ENCODE results near the gene TEX10.
"Not testable (repeated sequence)": the region's sequence is repeated elsewhere in the genome, so short reads cannot be mapped to it uniquely, and the experiment has no call there.

TEX10 gene

DNA sequence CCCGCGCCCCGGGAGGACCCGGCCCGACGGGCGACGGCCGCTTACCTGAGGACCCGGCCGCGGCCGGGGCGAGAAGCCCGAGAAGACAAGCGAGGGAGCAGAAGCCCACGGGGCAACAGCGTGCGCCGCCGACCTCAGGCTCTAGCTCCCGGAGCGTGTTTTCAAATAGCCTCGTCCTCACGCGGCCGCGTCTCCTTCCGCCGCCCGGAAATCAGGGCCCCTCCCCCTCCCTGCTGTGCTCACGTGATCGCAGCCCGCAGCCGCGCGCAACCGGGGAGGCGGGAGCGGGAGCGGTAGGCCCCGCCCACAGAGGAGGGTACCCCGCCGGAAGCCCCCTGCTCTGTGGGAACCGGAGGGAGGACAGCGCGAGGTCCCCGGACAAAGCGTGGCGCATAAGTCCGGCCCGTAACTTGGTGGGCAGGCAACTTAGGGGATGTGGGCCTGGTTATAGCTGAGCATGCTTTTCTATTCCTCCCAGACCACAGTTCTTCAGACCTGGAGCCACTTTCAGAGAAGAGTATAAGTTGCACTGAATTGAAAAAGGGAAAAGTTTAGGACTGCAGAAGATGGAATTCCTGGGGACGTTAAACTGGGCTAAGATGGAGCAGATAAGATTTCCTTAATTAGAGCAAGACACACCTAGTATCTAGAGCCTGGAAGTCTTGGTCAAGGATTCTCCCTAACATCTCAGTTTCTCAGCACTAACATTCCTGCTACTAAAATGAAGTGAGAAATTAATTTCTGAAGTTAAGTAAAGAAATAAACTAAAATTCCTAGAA, at the start of gene TEX10:
TEX10 (minus strand) TSS at position 216 of the 779 bp plus-strand sequence. CDS start 3,579 bp downstream, outside the sequence.
- DNase-seq: peak; percentile 80 to 90

DNA sequence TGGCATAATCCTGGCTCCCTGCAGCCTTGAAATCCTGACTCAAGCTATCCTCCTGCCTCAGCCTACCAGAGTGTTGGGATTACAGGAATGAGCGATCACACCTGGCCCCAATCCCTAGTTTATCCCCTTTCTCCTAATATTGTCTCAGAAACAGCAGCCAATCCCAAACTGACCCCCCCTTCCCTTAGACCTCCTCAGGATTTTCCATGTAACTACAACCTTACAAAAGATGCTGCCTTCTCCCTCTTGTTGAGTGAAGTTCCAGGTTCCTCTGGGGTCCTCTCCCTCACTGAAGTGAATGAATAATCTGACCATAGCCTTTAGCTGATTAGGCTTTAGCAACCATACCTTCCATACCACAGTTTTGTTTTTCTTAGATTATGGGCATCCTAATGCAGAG, 48.3 kb upstream of the TEX10 start:
- DNase-seq: no peak

DNA sequence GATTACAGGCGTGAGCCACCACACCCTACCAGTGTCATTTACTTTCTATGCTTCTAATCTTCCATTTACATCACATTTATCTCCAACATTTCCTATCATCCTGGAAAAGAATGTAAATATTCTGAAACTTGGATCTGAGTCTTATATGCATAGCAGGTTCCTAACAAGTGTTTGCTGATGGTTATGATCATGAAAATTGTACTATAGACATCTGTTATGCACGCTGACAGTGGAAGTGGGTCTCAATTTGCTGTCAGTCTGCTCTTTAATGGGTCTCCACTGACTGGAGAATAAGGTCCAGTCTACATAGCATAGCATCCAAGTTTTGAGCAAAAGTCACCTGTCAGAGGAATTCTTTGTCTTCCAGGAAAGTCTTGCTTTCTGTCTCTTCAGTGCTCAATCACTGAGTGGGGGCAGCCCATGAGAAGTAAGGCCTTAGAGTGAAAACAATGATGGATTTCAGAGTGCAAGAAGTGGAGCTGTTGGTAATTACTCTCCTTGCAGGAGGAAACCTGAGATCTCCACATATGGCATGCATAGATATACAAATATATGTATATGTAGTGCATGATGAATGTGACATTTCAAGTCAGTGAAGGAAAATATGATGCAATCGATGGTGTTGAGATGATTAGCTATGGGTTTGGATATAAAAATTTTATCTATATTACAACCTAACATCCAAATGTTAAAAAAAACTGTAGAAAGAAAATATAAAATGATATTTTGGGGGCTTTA, 45.0 kb upstream of the TEX10 start:
- no peak for DNase-seq

DNA sequence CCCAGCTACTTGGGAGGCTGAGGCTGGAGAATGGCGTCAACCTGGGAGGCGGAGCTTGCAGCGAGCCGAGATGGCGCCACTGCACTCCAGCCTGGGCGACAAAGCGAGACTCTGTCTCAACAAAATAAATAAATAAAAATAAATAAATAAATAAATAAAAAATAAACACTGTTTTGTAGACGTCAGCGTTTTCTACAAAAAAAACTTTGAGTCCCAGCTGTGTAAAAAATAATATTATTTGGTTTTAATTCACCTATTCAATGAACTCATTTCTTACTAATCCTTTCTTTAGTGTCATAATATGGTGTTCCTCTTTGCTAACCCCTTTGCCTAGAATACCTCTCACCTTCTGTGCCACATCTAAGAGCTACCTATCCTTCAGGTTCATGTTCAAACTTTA, 44.0 kb upstream of the TEX10 start:
- DNase-seq: no peak

DNA sequence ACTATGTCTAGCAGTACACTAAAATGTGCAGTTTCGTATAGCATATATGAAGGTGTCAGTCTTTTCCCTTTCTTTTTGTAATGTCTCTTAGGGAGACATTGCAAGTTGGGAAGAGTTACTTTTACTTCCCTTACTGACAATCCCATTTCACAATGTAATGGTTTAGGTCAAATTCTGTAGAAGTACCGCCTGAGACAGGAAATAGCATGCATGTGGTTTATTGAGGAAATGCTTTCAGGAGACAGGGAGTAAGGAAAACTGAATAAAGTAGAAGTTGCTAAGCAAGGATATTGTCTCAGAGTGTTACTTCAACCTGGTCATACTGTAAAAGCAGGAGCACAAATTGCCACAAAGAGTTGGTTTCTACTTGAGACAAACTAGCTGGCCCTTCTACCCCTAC, 42.1 kb upstream of the TEX10 start:
- no peak for DNase-seq

DNA sequence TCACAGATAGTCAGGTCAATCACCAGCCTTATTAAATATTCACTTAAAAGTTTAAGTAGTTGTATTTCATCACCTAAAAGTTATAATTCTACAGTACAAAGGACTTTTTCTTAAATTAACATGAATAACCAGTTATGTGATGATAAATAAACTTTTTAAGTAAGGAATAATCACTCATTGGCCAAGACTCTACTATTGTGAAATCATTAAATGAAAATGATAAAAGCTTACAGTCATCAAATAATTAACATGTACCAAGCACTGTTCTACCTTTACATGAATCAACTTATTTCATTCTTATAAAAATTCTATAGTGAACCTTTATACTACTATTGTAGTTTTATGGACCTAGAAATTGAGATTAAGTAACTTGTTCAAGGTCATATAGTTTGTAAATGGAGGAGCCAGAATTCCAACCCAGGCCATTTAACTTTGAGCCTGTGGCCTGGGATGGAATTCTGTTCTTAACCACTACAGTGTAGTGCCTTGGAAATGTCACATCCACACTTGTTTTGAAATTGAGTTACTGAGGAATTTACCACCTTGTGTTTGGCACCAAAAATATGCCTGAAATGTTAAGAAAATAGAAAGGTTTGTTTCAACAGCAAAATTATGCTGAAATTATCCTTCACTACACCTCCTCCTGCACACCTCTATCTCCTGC, 41.4 kb upstream of the TEX10 start:
- DNase-seq: no peak

DNA sequence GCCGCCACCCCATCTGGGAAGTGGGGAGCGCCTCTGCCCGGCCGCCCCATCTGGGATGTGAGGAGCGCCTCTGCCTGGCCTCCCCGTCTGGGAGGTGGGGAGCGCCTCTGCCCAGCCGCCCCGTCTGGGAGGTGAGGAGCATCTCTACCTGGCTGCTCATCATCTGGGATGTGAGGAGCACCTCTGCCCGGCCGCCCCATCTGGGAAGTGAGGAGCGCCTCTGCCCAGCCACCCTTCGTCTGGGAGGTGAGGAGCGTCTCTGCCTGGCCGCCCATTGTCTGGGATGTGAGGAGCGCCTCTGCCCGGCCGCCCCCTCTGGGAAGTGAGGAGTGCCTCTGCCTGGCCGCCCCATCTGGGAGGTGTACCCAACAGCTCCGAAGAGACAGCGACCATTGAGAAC, 40.2 kb upstream of the TEX10 start:
- DNase-seq: not testable (repeated sequence)

DNA sequence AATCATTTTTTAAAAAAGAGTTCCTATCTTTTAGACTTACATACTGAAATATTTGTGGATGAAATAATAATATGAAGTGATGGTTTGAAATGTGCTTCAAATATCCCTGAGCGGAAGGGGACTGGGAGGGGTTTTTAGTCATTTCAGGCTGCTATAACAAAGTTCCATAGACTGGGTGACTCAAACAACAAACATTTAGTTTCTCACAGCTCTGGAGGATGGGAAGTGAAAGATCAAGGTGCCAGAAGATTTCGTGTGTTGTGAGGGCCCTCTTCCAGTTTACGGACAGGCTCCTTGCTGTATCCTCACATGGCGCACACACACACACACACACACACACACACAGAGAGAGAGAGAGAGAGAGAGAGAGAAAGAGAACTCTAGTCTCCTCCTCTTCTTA, 27.1 kb upstream of the TEX10 start:
- no peak for DNase-seq

DNA sequence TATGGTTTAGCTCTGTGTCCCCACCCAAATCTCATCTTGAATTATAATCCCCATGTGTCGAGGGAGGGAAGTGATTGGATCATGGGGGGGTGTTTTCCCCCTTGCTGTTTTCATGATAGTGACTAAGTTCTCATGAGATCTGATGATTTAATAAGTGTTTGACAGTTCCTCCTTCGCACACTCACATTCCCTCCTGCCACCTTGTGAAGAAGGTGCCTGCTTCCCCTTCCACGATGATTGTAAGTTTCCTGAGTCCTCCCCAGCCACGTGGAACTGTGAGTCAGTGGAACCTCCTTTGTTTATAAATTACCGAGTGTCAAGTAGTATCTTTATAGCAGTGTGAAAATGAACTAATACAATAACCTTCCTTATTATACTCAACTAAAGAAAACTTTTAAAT, 24.3 kb upstream of the TEX10 start:
- DNase-seq: no peak

DNA sequence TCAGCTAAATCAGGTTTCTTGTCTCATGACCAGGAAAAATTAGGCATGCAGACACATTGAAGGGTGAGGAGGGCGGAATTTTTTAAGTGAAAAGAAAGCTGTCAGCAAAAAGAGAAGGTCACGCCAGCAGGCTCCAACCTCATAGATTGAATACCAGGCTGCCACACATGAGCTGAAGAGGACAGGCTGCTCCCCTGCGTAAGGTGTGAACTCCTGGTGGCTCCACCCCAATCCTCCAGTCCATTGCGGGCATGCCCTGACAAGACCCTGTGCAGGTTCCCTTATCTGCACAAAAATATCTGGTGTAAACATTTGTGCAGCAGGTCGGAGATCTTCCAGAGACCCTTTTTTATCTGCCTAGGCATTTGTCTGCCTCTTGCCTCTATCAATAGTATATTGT, 22.9 kb upstream of the TEX10 start:
- DNase-seq: no peak

DNA sequence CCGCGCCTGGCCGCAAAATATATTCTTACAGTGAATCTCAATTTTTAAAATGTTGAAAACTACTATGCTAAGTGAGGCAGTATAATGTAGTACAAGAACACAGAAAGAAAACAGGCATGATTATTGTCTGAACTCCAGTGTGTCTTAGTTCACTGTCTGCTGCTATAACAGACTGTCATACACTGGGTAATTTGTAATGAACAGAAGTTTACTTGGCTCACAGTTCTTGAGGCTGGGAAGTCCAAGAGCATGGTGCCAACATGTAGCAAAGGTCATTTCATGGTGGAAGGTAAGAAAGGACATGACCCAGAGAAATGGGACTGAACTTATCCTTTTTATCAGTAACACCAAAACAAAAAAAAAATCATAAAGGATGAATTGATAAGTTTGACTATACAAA, 19.9 kb upstream of the TEX10 start:
- DNase-seq: no peak

DNA sequence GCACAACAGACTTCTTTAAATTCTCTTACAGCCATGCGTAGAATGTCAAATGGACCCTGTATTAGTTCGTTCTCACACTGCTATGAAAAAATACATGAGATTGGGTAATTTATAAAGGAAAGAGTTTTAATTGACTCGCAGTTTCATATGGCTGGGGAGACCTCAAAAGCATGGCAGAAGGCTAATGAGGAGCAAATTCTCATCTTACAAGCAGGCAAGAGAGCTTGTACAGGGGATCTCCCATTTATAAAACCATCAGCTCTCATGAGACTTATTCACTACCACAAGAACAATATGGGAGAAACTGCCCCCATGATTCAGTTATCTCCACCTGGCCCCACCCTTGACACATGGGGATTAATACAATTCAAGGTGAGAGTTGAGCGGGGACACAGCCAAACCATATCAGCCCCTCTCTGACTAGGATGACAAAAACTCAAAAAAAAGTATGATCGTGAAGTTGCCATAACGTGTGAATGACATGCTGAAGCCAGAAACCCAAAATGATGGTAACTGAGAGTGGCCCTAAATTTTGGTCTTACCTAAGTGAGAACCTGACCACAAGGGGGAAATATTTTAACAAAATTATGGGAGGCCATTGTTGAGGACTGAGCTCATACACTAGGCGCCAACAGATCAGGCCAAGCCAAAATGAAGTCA, 17.5 kb upstream of the TEX10 start:
- no peak for DNase-seq

DNA sequence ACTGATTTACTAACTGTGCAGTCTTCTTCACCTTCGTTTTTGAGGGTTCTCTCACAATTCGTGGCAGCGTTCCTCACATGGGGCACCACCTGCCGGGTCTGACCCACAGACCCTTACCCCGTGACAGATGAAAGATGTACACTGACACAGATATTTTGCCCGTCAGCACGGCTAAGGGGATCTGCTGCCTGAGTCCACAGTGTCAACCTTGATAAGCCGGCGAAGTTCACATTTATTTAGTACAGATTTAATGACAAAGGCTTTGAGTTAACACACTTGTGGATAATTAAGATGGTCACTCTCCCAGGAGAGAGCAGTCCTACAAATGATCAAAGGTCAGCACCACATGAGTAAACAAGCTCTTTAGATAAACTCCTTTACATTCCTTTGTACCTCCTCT, 15.9 kb upstream of the TEX10 start:
- no peak for DNase-seq

DNA sequence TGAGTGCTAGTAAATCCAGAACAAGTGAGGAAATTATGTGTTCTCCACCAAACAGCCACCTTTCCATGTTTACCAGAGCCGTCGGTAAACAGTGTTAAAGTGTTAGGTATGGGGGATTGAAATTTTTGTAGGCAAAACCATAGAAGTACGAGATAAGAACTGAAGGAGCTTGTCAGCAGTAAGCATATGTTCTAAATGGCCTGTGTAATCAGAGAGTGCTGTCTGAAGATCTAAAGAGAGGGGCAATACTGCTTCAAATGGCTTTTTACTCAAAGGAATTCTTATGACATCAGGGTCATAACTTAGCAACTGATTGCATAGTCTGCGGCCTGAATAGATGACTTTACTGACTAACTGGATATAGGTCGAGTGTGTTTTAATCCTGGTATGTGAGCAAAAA, 13.4 kb upstream of the TEX10 start:
- no peak for DNase-seq

DNA sequence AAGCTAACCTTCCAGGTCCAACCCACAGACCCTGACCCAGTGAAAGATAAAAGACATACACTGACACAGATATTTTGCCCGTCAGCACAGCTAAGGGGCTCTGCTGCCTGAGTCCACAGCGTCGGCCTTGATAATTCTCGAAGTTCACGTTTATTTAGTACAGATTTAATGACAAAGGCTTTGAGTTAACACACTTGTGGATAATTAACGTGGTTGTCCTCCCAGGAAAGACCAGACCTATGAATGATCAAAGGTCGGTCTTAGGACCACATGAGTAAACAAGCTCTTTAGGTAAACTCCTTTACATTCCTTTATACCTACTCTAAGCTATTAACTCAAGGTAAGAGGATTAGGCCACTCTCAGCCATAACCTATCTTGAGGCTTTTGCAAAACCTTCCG, 11.3 kb upstream of the TEX10 start:
- no peak for DNase-seq

DNA sequence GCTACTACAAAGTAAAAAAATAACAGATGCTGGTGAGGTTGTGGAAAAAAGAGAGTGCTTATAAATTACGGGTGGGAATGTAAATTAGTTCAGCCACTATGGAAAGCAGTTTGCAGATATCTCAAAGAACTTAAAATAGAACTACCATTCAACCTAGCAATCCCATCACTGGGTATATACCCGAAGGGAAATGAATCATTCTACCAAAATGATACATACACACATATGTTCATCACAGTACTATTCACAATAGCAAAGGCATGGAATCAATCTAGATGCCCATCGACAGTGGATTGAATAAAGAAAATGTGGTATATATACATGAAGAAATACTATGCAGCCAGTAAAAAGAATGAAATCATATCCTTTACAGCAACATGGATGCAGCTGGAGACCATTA, 6.3 kb upstream of the TEX10 start:
- DNase-seq: no peak

DNA sequence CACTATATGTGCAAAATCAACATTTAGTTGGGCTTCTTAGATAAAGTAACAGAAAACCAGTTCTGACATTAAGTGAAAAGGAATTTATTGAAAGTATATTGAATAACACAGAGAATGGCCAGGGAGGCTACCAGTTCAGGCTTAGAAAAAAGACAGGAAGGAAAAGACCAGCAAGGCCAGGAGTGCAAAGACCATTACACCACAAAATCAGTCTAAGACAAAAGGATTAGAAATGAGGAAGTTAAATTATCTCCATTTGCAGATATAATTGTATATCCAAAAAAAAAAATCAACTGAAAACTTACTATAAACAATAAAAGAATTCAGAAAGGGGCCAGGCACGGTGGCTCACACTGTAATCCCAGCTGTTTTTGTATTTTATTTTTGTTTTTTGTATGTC, 4.8 kb upstream of the TEX10 start:
- DNase-seq: no peak

DNA sequence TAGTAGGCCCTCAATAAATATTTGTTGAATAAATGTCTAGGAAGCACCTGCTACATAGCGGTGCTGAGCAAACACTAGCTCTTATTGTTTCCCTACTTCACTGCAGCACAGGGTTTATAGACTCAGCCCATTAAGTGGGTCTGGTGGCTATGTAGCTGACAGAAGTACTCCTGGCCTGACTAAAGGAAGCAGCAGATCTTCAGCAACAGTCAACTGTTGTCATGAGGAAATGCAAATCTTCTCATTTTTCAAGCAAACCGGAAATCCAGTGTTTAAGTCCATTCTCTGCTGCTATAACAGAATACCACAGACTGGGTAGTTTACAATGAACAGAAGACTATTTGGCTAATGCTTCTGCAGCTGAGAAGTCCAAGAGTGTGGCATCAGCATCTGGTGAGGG, 2.8 kb upstream of the TEX10 start:
- DNase-seq: peak; percentile 76 to 81

DNA sequence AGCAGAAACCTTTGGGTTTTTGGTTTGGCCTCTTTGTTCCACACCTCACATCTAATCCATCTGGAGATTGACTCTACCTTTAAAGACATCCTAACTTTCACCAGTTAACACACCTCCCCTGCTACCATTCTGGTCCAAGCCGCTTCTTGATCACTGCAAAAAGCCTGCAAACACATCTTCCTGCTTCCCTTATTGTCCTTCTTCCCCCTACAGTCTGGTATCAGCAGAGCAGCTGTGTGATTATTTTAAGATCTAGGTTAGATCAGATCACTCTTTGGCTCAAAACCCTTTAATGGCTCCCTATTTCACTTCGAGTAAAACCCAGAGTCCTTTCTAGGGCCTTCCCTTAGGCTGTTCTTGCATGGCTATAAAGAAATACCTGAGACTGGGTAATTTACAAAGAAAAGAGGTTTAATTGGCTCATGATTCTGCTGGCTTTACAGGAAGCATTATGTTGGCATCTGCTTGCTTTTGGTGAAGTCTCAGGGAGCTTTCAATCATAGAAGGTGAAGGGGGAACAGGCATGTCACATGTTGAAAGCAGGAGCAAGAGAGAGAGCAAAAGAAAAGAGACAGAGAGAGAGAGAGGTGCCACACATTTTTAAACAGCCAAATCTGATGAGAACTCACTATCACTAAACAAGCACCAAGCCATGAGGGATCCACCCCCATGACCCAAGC, 1.5 kb upstream of the TEX10 start:
- peak in 1 of 2 experiments; percentile 10 for DNase-seq

DNA sequence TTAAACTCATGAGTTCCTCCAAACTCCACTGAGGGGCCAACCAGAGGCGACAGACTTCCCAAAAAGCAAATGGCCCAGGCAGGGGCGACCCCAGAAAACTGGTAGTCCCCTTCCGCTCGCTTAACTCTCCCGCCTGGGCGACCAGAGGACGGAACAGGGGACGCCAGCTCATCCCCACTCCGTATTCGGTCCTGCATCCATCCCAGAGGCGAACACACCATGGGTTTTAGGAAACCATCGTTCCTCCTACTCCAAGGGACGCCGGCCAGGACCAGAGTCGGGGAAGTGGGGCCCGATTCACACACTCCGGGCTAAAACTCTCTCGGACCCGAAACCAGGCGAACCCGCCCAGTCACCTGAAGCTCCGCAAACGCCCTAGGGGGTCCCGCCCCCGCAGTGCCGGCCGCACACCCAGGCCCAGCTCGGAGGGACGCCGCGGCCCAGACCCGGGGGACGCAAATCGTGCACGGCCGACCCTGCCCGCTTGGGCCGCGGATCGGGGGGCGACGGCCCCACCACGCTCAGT, 478 bp downstream of the TEX10 start:
- DNase-seq: peak in 1 of 2 experiments; percentile 26

DNA sequence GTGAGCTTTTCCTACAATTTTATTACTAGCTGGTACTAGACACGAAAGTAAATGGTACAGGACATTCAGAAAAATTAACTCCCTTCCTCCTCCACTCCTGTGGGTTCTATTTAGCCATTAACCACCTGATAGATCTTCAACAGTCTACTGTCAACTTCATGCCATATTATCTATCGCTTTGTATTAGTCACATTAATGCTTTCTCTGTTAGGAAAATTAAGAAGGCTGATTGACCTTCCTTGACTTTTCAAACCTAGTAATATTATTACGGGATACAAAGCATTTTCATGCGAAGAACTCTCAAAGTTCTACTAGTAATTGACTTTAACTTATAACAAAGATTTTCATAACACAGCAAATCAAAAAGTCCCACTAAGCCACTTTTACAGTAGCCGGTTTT, 1.2 kb downstream of the TEX10 start:
- DNase-seq: no peak

DNA sequence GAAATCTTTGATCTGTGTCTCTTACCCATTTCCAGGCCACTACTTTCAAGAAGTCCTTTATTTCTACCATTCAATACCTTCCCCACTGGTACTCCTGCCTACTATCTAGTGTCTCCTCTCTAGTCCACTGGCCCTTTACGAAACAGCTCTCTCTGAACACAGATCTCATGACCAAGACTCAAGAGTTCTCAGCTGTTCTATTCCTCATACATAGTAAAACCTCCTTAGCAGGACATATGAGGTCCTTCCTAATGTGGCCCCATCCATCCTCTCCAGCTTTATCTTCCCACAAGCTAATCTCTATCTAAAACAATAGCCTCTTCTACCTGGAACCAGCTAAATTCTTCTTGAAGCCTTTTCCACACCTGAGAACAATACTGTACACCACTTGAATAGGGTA, 2.6 kb downstream of the TEX10 start:
- DNase-seq: no peak

DNA sequence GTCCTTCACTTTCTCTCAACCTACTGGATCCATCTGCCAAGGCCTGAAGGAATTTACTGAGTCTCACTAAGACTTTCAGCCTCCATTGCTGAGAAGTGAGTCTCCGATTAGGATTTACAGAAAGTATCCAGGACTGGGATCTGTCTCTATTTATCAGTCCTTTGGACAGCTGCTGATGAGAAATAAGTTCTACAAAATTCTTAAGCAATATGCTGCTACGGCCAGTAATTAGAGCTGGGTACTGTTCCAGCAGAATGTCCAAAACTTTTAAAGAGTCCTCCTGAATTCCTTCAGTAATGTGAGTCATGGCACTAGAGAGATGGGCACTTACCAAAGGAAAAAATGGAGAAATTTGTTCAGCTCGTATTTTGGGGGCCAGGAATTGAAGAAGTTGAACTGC, 5.9 kb downstream of the TEX10 start:
- DNase-seq: no peak

All from SHP77 (cell line).